Retinal pigment epithelial cell (primary cell): ENCODE measurements around the gene LPO.

ENCODE experiments used
- DNase-seq: peaks from one replicate; pipeline ENCODE4 v3.0.0-alpha.2; 2010; ENCODE audit warnings: low read depth
- H3K4me3 ChIP-seq: 2 replicates; pipeline ENCODE4 v1.5.1; 2011; ENCODE audit warnings: mild to moderate bottlenecking, low read length, control low read depth, moderate library complexity
- TF ChIP-seq, protein P1 (sequence below): conservative IDR thresholded peaks from 2 replicates; pipeline ENCODE4 v1.5.1; 2011; ENCODE audit warnings: low read depth, low read length, control low read depth, inconsistent platforms

Gene LPO

DNA sequence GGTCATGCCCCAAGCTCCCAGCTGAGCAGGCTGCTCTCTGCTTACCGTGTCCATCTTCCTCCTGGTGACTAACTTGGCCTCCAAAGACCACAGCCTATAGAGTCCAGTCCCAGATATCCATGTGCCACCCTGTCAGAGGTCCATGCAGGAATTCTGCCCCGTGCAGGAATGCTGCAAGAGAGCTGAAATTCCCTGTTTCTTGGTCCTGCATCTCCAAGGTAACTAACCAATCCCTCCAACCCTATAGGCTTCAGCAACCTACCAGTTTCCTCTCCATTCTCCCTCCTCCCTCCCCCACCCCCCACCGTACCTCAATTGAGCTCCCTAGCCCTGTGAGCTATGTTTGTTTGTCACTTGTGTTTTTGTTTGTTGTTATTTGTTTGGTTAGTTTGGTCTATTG, 9.7 kb upstream of the LPO start:
- H3K4me3 ChIP-seq: no peak overlapping the region
- no peak for DNase-seq
- TF ChIP-seq, protein P1, sequence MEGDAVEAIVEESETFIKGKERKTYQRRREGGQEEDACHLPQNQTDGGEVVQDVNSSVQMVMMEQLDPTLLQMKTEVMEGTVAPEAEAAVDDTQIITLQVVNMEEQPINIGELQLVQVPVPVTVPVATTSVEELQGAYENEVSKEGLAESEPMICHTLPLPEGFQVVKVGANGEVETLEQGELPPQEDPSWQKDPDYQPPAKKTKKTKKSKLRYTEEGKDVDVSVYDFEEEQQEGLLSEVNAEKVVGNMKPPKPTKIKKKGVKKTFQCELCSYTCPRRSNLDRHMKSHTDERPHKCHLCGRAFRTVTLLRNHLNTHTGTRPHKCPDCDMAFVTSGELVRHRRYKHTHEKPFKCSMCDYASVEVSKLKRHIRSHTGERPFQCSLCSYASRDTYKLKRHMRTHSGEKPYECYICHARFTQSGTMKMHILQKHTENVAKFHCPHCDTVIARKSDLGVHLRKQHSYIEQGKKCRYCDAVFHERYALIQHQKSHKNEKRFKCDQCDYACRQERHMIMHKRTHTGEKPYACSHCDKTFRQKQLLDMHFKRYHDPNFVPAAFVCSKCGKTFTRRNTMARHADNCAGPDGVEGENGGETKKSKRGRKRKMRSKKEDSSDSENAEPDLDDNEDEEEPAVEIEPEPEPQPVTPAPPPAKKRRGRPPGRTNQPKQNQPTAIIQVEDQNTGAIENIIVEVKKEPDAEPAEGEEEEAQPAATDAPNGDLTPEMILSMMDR: no peak

DNA sequence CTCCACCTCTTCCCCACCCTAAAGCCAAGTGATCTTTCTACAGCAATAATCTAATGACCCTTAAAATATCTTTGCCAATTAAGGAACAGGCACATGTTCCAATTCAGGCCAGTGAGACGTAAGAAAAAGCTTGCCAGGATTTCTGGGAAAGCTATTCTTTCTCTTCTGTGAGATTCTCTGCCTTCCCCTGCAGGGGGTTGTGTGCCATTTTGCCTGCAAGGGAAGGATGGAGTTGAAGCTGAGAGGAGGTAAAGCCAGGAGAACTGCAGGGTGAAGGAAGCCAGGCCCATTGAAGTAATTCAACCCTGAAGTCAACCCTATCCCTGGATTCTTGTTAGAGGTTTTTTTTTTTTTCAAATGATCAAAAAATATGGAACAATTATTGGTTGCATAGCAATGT, 9.0 kb upstream of the LPO start:
- TF ChIP-seq, protein P1: peak; percentile 3
- no peak overlapping the region for H3K4me3 ChIP-seq
- no peak for DNase-seq

DNA sequence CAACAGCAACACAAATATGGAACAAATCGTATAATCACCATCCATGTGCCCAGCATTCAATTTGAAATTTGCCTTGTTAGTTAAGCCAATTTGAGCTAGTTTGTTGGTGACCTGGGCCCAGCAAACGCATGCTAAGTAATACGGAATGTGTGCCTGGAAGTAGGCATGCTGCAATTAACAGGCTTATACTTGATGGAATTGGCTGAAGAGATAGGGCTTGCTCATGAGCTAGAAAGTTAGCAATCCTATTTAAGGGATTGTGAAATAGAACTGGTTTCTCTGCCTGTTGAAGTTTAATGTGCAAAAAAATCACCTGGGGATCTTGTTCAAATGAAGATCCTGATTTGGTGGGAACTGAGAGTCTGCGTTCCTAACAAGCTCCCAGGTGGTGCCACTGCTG, 8.5 kb upstream of the LPO start:
- TF ChIP-seq, protein P1: no peak
- H3K4me3 ChIP-seq: no peak overlapping the region
- DNase-seq: no peak

DNA sequence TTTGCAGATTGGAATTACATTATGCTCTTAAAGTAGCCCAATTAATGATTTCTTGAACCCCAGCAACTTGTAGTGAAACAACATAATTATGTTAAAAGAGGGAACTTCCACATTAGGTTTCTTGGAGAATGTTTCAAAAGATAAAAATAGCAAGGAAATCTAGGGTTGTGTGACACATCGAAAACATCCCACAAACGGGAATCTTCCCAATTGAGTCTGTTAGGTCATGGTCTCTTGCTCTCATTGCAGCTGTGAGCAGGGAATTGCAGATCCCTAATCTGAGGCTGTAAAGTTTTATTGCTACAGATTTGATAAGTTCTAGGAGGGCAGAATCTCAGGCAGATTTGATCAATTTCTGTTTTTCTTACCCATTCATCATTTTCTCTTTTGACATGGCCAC, 6.7 kb upstream of the LPO start:
- TF ChIP-seq, protein P1: no peak
- DNase-seq: no peak

DNA sequence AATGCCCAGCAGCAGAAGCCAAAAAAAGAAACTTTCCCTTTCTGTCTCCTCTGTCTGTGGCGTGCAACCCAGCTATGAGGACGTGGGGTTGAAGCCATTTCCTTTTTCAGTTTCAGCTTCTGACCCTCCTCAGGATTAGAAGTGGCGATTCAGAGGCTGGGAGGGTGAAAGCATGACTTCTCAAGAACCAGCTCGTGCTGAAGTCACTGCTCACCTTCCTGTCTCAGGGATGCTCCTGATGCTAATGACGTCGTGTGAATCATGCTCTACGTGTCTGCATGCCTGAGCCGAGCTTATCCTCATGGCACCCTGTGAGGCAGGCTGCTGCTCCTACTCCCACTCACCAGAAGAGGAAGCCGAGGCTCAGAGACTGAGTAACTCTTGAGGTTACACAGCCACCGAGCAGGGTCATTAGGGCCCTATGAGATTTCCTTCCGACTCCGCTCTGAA, 5.7 kb upstream of the LPO start:
- TF ChIP-seq, protein P1: no peak
- no peak for DNase-seq
- no peak overlapping the region for H3K4me3 ChIP-seq

More for the DNA sequence above, 6.7 kb upstream of the LPO start:
- H3K4me3 ChIP-seq: no peak overlapping the region

DNA sequence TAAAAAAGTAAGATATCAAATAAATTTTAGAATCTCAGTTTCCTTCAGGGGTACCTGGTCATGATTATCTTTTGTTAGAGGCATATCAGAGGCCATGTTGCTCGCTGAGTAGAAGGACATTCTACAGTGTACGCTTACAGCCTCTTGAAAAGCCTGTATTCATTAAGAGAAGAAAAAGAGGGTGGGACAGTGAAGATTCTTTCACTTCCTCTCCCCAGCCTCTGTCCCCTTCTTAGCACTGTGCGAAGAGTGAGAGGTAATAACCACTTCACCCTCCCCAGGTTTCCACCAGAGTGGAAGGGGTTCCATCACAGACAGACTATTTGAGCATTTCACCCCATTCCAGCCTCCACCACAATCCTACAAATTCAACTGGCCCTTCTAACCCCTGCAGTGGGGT, 4.8 kb upstream of the LPO start:
- no peak overlapping the region for H3K4me3 ChIP-seq
- DNase-seq: no peak
- TF ChIP-seq, protein P1: no peak

DNA sequence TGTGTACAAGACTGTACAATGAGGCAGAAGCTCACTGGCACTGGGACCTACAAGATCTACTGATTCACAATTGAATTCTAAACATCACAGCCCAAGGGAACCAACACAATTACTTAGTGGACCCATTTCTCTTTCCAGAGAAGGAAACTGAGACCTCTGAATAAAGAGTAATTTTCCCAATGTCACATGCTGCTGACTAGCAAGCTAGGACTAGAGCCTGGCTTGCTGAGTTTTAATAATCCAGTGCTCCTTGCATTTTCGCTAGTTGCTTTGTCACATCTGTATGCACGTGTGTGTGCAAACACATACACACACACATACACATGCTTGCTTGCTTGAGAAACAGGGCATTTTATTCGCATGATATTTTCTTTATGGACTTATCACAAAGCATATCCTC, 3.9 kb upstream of the LPO start:
- TF ChIP-seq, protein P1: no peak
- no peak for DNase-seq
- no peak overlapping the region for H3K4me3 ChIP-seq
